ENCODE measurements around the gene PNPLA8. TPM values are rescaled to one million over a fixed set of nuclear protein-coding genes. Genes with fewer than 3 reads are reported as not detected.

Gene PNPLA8
- total RNA-seq, 2 experiments from 2014 or later = 85.9 to 88.6 TPM

DNA sequence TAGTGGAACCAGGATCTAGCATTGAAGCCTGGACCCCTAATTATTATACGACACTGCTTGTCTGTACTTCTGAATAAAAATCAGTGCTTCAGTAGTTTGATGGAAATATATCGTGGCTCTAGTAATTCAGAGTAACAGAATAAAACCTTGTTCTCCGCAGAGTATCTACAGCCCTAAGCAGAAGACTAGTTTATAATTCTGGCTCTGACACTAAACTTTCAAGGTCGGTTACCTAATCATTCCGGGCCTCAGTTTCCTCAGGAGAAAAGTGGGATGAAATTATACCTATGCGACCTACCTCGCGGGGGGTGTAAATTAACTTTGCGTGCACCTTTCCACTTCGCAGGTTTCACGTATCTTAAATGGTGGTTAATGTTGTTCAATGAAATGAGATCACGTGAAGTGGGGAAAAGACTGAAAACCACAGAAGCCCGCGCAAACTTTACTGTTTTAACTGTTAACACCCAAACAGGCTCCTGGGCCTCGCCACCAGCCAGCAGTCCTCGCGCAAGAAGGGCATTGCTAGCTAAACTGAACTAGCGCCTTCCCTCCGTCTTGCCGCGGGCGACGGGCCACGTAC is 43.0 kb upstream of the PNPLA8 start:
- ChIA-PET CTCF (interaction anchor here (1.4 to 1.8 kb wide), 2 partner anchors 43 to 45 kb away, joined by 3 to 6 read pairs; partner anchors contain the start of gene PNPLA8), POLR2A (interaction anchor here (0.7 to 3.0 kb wide), 14 partner anchors 9 to 1400 kb away, joined by 3 to 151 read pairs (median 6); partner anchors contain the start of genes CBLL1, HBP1 and PNPLA8)
- Histone ChIP-seq H3K27ac (ENCODE audit: low read depth in 1 of 2, low read length in 2 of 2) (peak overlapping the region; percentile 98 to 99), H3K36me3 (ENCODE audit: insufficient read depth, low read length) (peaks cover 27% of the 10 kb centered on the region), H3K4me1 (ENCODE audit: insufficient read depth, low read length) (peaks cover 16% of the 10 kb centered on the region), H3K27me3 (ENCODE audit: control insufficient read depth in 1 of 2, insufficient read depth in 2 of 2, low read length in 2 of 2) (no peaks in the 10 kb centered on the region), H3K4me3 (ENCODE audit: low read length) (peak overlapping the region; percentile 78), H3K9me3 (ENCODE audit: control insufficient read depth in 1 of 2, insufficient read depth in 1 of 2, low read length in 2 of 2) (no peaks in the 10 kb centered on the region)
- DNase-seq (peak in 3 of 14 experiments; percentile 0 to 85 (median 66)), ATAC-seq (ENCODE audit: poor library complexity) (peak; percentile 28)
- Mint-ChIP-seq H3K4me3 (peak overlapping the region; percentile 93), H3K27me3 (no peaks in the 10 kb centered on the region), H3K4me1 (ENCODE audit: low read depth) (peaks cover 77% of the 10 kb centered on the region), H3K9me3 (peaks cover 2% of the 10 kb centered on the region), H3K27ac (peak overlapping the region; percentile 99), H3K36me3 (ENCODE audit: low read depth) (peaks cover 92% of the 10 kb centered on the region)
- TF ChIP-seq, protein P1, sequence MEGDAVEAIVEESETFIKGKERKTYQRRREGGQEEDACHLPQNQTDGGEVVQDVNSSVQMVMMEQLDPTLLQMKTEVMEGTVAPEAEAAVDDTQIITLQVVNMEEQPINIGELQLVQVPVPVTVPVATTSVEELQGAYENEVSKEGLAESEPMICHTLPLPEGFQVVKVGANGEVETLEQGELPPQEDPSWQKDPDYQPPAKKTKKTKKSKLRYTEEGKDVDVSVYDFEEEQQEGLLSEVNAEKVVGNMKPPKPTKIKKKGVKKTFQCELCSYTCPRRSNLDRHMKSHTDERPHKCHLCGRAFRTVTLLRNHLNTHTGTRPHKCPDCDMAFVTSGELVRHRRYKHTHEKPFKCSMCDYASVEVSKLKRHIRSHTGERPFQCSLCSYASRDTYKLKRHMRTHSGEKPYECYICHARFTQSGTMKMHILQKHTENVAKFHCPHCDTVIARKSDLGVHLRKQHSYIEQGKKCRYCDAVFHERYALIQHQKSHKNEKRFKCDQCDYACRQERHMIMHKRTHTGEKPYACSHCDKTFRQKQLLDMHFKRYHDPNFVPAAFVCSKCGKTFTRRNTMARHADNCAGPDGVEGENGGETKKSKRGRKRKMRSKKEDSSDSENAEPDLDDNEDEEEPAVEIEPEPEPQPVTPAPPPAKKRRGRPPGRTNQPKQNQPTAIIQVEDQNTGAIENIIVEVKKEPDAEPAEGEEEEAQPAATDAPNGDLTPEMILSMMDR (IDR thresholded peaks at IDR 0.05) = no peak
- intact Hi-C loops (cut with DNase I, micrococcal nuclease) = loop anchor here (1.0 kb wide), 2 partner anchors 42 to 43 kb away; partner anchors contain the start of gene PNPLA8 (in 1 of the 2)

DNA sequence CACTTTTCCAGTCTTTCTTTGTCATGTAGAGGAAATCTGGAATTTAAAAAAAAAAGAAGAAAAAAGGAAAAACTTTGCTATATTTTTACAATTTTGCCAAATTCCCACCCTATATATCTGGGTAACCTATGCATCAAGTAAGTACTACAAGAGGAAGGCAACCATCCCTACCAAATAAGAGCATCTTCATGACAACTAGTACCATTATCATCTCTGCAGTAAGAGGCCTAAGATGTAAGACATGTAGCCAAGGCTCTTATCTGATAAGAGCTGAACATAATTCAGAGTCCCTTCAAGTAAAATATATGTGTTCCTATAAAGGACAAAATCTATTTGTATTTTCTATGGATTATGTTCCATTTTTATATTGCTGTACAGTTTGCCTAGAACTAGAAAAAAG is 40.1 kb upstream of the PNPLA8 start:
- H3K4me1 Mint-ChIP-seq (ENCODE audit: low read depth) = peaks cover 50% of the 10 kb centered on the region
- peak overlapping the region; percentile 58 for H3K27ac Mint-ChIP-seq
- Histone ChIP-seq H3K36me3 (ENCODE audit: insufficient read depth, low read length) (peaks cover 11% of the 10 kb centered on the region), H3K4me1 (ENCODE audit: insufficient read depth, low read length) (peaks cover 12% of the 10 kb centered on the region), H3K27ac (ENCODE audit: low read depth in 1 of 2, low read length in 2 of 2) (no peak overlapping the region), H3K9me3 (ENCODE audit: control insufficient read depth in 1 of 2, insufficient read depth in 1 of 2, low read length in 2 of 2) (no peaks in the 10 kb centered on the region), H3K27me3 (ENCODE audit: control insufficient read depth in 1 of 2, insufficient read depth in 2 of 2, low read length in 2 of 2) (no peaks in the 10 kb centered on the region), H3K4me3 (ENCODE audit: low read length) (no peak overlapping the region)
- no peak for ATAC-seq (ENCODE audit: poor library complexity)
- TF ChIP-seq, protein P1 (IDR thresholded peaks at IDR 0.05) = no peak
- no peaks in the 10 kb centered on the region for H3K27me3 Mint-ChIP-seq
- intact Hi-C loops (cut with DNase I, micrococcal nuclease) = no loop called here
- ChIA-PET POLR2A (no interaction called here), CTCF (no interaction called here)
- no peak overlapping the region for H3K4me3 Mint-ChIP-seq
- no peak for DNase-seq
- peaks cover 85% of the 10 kb centered on the region for H3K36me3 Mint-ChIP-seq (ENCODE audit: low read depth)
- peaks cover 2% of the 10 kb centered on the region for H3K9me3 Mint-ChIP-seq

DNA sequence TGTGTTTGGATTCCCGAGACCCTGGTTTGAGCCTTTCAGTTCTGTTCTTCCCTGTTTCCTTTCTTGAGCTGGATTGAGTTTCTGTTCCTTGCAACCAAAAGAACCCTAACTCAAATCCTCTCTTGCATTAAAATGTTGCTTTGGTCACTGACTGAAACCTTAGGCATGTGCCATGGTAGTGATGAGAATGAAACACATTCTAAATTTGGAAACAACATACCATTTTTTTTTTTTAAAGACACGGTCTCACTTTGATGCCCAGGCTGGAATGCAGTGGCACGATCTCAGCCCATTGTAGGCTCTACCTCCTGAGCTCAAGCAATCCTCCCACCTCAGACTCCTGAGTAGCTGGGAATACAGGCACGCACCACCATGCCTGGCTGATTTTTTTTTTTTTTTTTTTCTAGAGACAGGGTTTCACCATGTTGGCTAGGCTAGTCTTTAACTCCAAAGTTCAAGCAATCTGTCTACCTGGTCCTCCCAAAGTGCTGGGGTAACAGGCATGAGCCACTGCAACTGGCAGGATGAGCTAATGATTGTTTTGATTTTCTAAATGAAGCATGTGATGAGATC is 35.2 kb upstream of the PNPLA8 start:
- Mint-ChIP-seq H3K36me3 (ENCODE audit: low read depth) (peaks cover 66% of the 10 kb centered on the region), H3K9me3 (peaks cover 16% of the 10 kb centered on the region), H3K27ac (no peak overlapping the region), H3K4me3 (no peak overlapping the region), H3K4me1 (ENCODE audit: low read depth) (peaks cover 7% of the 10 kb centered on the region), H3K27me3 (no peaks in the 10 kb centered on the region)
- Histone ChIP-seq H3K4me3 (ENCODE audit: low read length) (no peak overlapping the region), H3K27me3 (ENCODE audit: control insufficient read depth in 1 of 2, insufficient read depth in 2 of 2, low read length in 2 of 2) (no peaks in the 10 kb centered on the region), H3K9me3 (ENCODE audit: control insufficient read depth in 1 of 2, insufficient read depth in 1 of 2, low read length in 2 of 2) (peaks cover 16 to 17% of the 10 kb centered on the region in 2 experiments), H3K4me1 (ENCODE audit: insufficient read depth, low read length) (no peaks in the 10 kb centered on the region), H3K36me3 (ENCODE audit: insufficient read depth, low read length) (peaks cover 11% of the 10 kb centered on the region), H3K27ac (ENCODE audit: low read depth in 1 of 2, low read length in 2 of 2) (no peak overlapping the region)
- POLR2A ChIA-PET = interaction anchor here (1.5 kb wide), 1 partner anchor 35 kb away, joined by 6 read pairs; the partner anchor contains the start of gene PNPLA8
- intact Hi-C loops (cut with DNase I, micrococcal nuclease) = no loop called here
- TF ChIP-seq, protein P1 (IDR thresholded peaks at IDR 0.05) = no peak
- DNase-seq (no peak), ATAC-seq (ENCODE audit: poor library complexity) (no peak)
- CTCF ChIA-PET = no interaction called here
